WI38 (cell line): Measurements from ENCODE around the gene GALR1.
"Not testable (repeated sequence)": the region's sequence is repeated elsewhere in the genome, so short reads cannot be mapped to it uniquely, and the experiment has no call there.

ENCODE experiments used
- H3K4me3 ChIP-seq: 2 replicates; pipeline ENCODE4 v1.5.1; 2011; ENCODE audit warnings: low read depth, mild to moderate bottlenecking, control low read depth, low read length
- TF ChIP-seq, protein P1 (sequence below): IDR thresholded peaks from 2 replicates; pipeline ENCODE4 v1.5.1; 2012; ENCODE audit warnings: low read depth, mild to moderate bottlenecking, control low read depth, low read length

Gene GALR1

DNA sequence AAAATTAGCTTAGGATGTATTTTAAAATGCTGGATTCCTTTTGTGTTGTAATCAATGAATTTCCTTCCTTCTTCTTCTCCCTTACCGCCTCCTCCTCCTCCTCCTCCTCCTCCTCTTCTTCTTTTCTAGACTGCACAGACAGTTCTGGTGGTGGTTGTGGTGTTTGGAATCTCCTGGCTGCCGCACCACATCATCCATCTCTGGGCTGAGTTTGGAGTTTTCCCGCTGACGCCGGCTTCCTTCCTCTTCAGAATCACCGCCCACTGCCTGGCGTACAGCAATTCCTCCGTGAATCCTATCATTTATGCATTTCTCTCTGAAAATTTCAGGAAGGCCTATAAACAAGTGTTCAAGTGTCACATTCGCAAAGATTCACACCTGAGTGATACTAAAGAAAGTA, 18.8 kb downstream of the GALR1 start:
- TF ChIP-seq, protein P1, sequence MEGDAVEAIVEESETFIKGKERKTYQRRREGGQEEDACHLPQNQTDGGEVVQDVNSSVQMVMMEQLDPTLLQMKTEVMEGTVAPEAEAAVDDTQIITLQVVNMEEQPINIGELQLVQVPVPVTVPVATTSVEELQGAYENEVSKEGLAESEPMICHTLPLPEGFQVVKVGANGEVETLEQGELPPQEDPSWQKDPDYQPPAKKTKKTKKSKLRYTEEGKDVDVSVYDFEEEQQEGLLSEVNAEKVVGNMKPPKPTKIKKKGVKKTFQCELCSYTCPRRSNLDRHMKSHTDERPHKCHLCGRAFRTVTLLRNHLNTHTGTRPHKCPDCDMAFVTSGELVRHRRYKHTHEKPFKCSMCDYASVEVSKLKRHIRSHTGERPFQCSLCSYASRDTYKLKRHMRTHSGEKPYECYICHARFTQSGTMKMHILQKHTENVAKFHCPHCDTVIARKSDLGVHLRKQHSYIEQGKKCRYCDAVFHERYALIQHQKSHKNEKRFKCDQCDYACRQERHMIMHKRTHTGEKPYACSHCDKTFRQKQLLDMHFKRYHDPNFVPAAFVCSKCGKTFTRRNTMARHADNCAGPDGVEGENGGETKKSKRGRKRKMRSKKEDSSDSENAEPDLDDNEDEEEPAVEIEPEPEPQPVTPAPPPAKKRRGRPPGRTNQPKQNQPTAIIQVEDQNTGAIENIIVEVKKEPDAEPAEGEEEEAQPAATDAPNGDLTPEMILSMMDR = no peak
- H3K4me3 ChIP-seq = no peak overlapping the region

DNA sequence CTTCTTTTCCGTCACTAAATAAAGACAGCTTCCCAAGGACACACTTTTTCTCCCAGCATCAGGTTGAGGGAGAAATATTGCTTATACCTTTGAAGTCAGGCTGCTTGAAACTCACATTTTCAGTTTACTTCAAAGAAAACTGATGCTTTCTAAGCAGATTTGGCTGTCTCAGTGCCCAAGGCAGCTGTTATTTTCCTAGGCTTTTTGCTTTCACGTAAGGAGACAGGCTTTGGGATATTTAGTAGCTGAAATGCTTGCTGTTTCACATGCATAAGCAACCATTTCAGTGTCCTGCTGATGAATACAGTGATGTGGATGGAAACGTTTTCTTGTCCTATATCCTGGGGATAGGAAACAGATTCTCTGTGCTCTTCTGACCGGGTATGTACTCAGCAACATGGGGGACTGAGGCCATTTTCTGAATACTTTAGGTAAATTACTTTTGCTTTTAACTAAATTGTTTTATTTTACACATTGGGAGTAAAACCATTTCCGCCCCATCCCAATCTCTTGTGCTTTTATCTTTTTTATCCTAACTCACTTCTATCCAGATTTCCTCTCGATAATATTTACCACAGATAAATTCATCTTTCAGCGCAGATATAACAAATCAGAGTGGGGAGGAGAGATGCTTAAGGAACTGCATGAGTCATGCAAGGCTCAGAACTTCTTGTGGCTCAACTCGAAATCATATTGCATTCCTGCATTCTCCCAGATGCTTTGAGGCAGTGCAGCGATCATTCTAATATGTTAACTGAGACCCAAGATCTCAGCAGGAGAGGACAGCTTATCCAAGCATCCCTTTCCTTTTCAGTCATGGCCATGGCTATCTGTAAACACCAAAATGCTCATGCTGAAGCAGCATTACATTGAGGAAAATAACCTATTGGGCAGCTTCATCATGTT, 22.2 kb downstream of the GALR1 start:
- H3K4me3 ChIP-seq = no peak overlapping the region
- TF ChIP-seq, protein P1 = no peak

- H3K4me3 ChIP-seq = not testable (repeated sequence)
Observed at GRCh38 chr18:77290841-77291240, 41.2 kb downstream of the GALR1 start.

DNA sequence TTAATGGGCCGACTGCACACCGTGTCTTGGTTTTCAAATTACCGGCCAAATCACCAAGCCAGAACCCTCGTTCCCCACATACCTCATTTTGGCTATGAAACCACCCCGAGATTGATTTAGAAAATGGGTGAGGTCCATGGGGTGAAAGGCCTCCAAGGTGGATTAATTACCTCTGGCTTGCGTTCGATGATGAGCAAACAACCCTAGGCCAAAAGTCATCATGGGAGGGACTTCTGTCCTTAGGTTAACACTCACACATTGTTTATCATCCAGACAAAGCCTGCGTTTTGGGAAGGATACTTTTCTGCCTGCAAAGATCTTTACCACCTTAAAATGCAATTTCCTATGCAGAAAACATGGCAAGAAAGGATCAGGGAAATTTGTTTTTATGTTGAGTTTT, 48.5 kb downstream of the GALR1 start:
- TF ChIP-seq, protein P1 = no peak
- no peak overlapping the region for H3K4me3 ChIP-seq

- H3K4me3 ChIP-seq = no peak overlapping the region
- TF ChIP-seq, protein P1 = no peak
Observed at GRCh38 chr18:77299706-77300105, 50.1 kb downstream of the GALR1 start.

DNA sequence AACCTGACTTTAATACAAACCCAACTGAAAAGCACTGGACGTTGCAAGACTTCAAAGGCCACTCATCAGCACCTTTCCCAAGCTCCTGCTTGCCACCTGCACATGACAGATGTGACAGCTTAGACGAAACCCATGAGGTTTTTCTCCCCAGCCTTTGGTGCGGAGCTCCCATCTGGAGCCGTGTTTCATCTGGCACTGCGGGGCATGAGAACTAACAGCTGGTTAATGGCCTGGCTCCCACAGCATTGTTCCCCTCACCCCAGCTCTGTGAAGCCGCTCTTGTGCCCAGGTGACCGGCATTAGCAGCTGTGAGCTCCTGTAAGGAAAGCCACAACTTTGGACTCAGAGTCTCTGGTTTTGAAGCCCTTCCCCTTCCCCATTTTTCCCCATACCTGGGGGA, 50.9 kb downstream of the GALR1 start:
- TF ChIP-seq, protein P1 = no peak
- H3K4me3 ChIP-seq = no peak overlapping the region

DNA sequence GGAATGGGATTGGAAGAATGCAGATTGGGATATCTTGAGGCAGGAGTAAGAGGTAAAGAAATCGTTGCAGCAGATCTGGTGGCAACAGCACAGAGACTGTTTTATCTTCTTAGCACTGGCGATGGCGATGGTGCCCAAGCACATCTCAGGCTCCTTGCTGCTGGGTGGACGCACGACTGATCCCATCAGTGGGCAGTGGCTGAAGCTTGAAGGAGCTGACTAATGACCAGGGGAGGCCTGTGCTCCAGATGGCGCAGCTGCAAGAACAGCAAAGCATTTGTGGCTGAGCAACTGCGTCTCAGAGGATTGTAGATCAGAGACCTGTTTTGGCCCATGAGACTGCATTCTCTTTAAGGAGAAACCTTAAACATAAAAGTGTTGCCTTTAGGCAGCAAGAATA, 54.6 kb downstream of the GALR1 start:
- TF ChIP-seq, protein P1 = no peak
- no peak overlapping the region for H3K4me3 ChIP-seq
